ENCODE measurements around the gene SLC9A9.

Gene SLC9A9

DNA sequence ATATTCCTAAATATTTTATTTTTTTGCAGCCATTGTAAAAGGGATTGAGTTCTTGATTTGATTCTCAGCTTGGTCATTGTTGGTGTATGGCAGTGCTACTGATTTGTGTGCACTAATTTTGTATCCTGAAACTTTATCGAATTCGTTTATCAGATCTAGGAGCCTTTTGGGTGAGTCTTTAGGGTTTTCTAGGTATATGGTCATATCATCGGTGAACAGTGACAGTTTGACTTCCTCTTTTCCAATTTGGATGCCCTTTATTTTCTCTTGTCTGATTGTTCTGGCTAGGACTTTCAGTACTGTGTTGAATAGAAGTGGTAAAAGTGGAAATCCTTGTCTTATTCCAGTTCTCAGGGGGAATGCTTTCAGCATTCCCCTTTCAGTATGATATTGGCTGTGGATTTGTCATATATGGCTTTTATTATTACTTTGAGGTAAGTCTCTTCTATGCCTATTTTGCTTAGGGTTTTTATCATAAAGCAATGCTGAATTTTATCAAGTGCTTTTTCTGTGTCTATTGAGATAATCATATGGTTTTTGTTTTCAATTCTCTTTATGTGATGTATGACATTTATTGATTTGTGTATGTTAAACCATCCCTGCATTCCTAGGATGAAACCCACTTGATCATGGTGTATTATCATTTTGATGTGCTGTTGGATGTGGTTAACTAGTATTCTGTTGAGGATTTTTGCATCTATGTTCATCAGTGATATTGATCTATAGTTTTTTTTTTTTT, 11.4 kb upstream of the SLC9A9 start:
- Mint-ChIP-seq H3K9me3 (no peaks in the 10 kb centered on the region), H3K27me3 (no peaks in the 10 kb centered on the region), H3K27ac (no peak overlapping the region), H3K36me3 (ENCODE audit: low read depth) (no peaks in the 10 kb centered on the region), H3K4me1 (ENCODE audit: low read depth) (peaks cover 18% of the 10 kb centered on the region), H3K4me3 (no peak overlapping the region)
- intact Hi-C loops (cut with micrococcal nuclease) = no loop called here

DNA sequence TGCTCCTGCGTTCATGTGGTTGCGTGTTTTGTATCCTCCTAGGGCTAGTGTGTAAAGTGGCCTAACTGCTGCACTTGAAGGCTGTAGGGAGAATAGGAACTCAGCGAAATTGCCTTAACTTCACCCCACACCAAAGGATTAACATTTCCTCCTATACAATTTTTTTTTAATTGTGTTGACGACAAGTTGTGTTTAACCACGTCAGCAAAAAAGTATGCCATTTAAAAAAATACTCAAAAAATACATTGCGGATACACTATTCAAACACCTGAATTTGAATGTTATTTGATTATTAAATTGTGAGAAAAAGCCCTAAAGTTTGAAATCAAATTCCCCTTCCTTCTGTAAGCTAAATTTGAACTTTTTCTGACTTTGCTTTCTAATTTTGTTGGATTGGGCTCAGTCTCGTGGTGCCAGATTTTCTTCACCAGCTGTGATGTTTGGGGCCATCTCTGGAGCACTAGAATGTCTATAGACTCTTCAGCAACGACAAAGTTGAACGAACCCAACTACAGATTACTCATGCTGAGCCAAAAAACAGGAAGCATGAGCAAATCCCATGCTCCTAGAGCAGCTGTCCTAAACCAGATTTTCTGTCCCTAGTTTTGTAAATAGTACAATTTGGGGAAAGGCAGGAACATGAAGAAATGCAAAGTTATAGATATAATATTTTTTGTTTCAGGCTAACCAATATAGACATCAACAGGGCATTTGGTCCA, 8.1 kb upstream of the SLC9A9 start:
- intact Hi-C loops (cut with micrococcal nuclease) = no loop called here
- Mint-ChIP-seq H3K36me3 (ENCODE audit: low read depth) (no peaks in the 10 kb centered on the region), H3K4me1 (ENCODE audit: low read depth) (peaks cover 19% of the 10 kb centered on the region), H3K4me3 (no peak overlapping the region), H3K9me3 (no peaks in the 10 kb centered on the region), H3K27me3 (no peaks in the 10 kb centered on the region), H3K27ac (no peak overlapping the region)

- intact Hi-C loops (cut with micrococcal nuclease) = no loop called here
- Mint-ChIP-seq H3K4me3 (no peak overlapping the region), H3K9me3 (no peaks in the 10 kb centered on the region), H3K27ac (peak overlapping the region; percentile 50), H3K27me3 (no peaks in the 10 kb centered on the region), H3K36me3 (ENCODE audit: low read depth) (no peaks in the 10 kb centered on the region), H3K4me1 (ENCODE audit: low read depth) (peaks cover 31% of the 10 kb centered on the region)
Measured at GRCh38 chr3:143855183-143855582, 6.9 kb upstream of the SLC9A9 start.

- Mint-ChIP-seq H3K27me3 (no peaks in the 10 kb centered on the region), H3K36me3 (ENCODE audit: low read depth) (peaks cover 7% of the 10 kb centered on the region), H3K4me3 (no peak overlapping the region), H3K9me3 (no peaks in the 10 kb centered on the region), H3K27ac (no peak overlapping the region), H3K4me1 (ENCODE audit: low read depth) (peaks cover 55% of the 10 kb centered on the region)
- intact Hi-C loops (cut with micrococcal nuclease) = no loop called here
Measured at GRCh38 chr3:143851331-143852017, 3.2 kb upstream of the SLC9A9 start.

DNA sequence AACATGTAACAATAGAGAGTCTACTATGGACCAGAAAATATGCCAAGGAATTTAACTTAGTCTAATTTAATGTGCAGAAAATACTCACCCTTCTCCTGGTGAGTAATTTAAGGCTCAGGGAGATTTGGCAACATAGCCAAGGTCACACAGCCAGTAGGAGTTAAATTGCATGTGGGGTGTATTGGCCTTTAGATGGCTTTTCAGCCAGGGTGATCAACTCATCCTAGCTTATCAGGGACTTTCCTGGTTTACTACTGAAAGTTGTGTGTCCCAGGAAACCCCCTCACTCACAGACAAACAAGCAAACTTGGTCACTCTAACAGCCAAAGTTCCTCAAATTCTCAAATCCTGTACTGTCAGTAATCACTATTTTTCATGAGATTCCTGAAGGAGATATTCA, 2.6 kb upstream of the SLC9A9 start:
- H3K9me3 Mint-ChIP-seq = no peaks in the 10 kb centered on the region
- intact Hi-C loops (cut with micrococcal nuclease) = no loop called here
- H3K4me3 Mint-ChIP-seq = no peak overlapping the region
- no peaks in the 10 kb centered on the region for H3K27me3 Mint-ChIP-seq
- H3K36me3 Mint-ChIP-seq (ENCODE audit: low read depth) = peaks cover 7% of the 10 kb centered on the region
- H3K27ac Mint-ChIP-seq = peak overlapping the region; percentile 85
- peaks cover 55% of the 10 kb centered on the region for H3K4me1 Mint-ChIP-seq (ENCODE audit: low read depth)

- Mint-ChIP-seq H3K27ac (peak overlapping the region; percentile 85), H3K4me1 (ENCODE audit: low read depth) (peaks cover 51% of the 10 kb centered on the region), H3K4me3 (no peak overlapping the region)
Measured at GRCh38 chr3:143849854-143850549, 1.7 kb upstream of the SLC9A9 start.

GRCh38 chr3:143848704-143849103, 436 bp upstream of the SLC9A9 start:
- peaks cover 7% of the 10 kb centered on the region for H3K36me3 Mint-ChIP-seq (ENCODE audit: low read depth)
- intact Hi-C loops (cut with micrococcal nuclease) = loop anchor here (5.0 kb wide), 2 partner anchors 41 to 71 kb away; no protein-coding TSS in a partner anchor
- peak overlapping the region; percentile 85 for H3K27ac Mint-ChIP-seq
- no peak overlapping the region for H3K4me3 Mint-ChIP-seq
- peaks cover 57% of the 10 kb centered on the region for H3K4me1 Mint-ChIP-seq (ENCODE audit: low read depth)
- no peaks in the 10 kb centered on the region for H3K9me3 Mint-ChIP-seq
- H3K27me3 Mint-ChIP-seq = no peaks in the 10 kb centered on the region

More at GRCh38 chr3:143849854-143850549, 1.7 kb upstream of the SLC9A9 start:
- intact Hi-C loops (cut with micrococcal nuclease) = loop anchor here (5.0 kb wide), 2 partner anchors 43 to 73 kb away; no protein-coding TSS in a partner anchor
- Mint-ChIP-seq H3K27me3 (no peaks in the 10 kb centered on the region), H3K36me3 (ENCODE audit: low read depth) (peaks cover 7% of the 10 kb centered on the region), H3K9me3 (no peaks in the 10 kb centered on the region)

DNA sequence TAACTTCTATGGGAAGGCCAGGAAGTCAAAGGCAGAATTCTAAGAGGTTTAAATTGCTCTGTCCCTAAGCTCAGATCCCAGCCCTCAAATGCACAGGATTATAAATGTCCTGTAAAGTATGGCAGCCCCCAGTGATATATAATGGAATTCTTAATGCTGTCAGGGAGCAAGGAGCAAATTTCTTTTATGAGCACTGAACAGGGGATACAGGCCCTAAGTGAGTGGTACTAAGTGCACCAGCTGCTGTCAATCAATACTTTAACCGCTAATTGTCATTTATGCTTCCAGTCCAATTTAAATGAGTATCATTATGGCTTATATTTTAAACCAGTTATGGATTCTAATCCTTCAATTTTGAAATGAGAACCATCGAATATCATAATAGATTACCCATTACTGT, 4.7 kb downstream of the SLC9A9 start:
- Mint-ChIP-seq H3K9me3 (no peaks in the 10 kb centered on the region), H3K4me3 (no peak overlapping the region), H3K27me3 (no peaks in the 10 kb centered on the region), H3K36me3 (ENCODE audit: low read depth) (peaks cover 7% of the 10 kb centered on the region), H3K4me1 (ENCODE audit: low read depth) (peaks cover 66% of the 10 kb centered on the region), H3K27ac (no peak overlapping the region)
- intact Hi-C loops (cut with micrococcal nuclease) = no loop called here

DNA sequence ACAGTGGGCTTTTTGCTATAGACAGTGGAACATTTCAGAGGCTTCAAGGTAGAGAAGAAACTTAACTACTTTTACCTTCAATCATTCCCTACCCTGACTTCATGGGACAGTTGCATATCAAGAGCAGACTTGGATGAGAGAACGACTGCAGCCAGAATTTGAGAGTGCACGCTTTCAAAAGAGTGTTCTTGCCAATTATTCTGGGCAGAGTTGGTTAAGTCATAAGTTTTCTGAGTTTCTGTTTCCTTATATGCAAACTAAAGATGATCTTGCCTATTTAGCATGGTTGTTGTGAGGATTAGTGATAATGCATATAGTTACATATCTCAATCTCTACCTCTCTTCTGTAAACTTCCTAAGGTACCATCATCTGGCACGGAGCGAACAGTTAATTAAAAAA, 7.6 kb downstream of the SLC9A9 start:
- no peaks in the 10 kb centered on the region for H3K27me3 Mint-ChIP-seq
- no peaks in the 10 kb centered on the region for H3K9me3 Mint-ChIP-seq
- intact Hi-C loops (cut with micrococcal nuclease) = no loop called here
- H3K27ac Mint-ChIP-seq = no peak overlapping the region
- peaks cover 6% of the 10 kb centered on the region for H3K36me3 Mint-ChIP-seq (ENCODE audit: low read depth)
- peaks cover 63% of the 10 kb centered on the region for H3K4me1 Mint-ChIP-seq (ENCODE audit: low read depth)
- no peak overlapping the region for H3K4me3 Mint-ChIP-seq

- H3K36me3 Mint-ChIP-seq (ENCODE audit: low read depth) = peaks cover 6% of the 10 kb centered on the region
- no peaks in the 10 kb centered on the region for H3K9me3 Mint-ChIP-seq
- no peak overlapping the region for H3K27ac Mint-ChIP-seq
- intact Hi-C loops (cut with micrococcal nuclease) = no loop called here
- no peak overlapping the region for H3K4me3 Mint-ChIP-seq
- H3K4me1 Mint-ChIP-seq (ENCODE audit: low read depth) = peaks cover 63% of the 10 kb centered on the region
- no peaks in the 10 kb centered on the region for H3K27me3 Mint-ChIP-seq
Measured at GRCh38 chr3:143839980-143840379, 8.3 kb downstream of the SLC9A9 start.

GRCh38 chr3:143837076-143837475, 11.2 kb downstream of the SLC9A9 start:
- H3K36me3 Mint-ChIP-seq (ENCODE audit: low read depth) = peaks cover 6% of the 10 kb centered on the region
- no peak overlapping the region for H3K4me3 Mint-ChIP-seq
- H3K27me3 Mint-ChIP-seq = no peaks in the 10 kb centered on the region
- no peaks in the 10 kb centered on the region for H3K9me3 Mint-ChIP-seq
- peaks cover 59% of the 10 kb centered on the region for H3K4me1 Mint-ChIP-seq (ENCODE audit: low read depth)
- intact Hi-C loops (cut with micrococcal nuclease) = no loop called here
- no peak overlapping the region for H3K27ac Mint-ChIP-seq

DNA sequence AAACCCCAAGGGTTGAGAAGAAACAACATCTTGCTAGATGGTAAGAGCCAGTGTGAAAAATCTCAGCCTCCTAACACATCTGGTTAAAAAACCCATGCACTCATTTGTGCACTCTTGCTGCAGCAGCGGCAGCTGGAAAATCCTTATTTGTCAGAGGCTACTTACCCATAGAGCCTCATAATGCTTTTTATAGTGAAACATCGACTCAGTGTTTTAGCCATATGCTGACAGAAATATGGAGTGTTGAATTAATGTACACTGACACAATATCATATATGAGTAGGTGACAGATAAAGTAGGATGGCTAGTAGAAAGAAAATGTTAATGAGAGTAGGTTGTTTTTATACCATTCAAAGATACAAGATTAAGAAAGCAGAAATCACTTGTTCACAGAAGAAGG, 13.0 kb downstream of the SLC9A9 start:
- Mint-ChIP-seq H3K27me3 (no peaks in the 10 kb centered on the region), H3K36me3 (ENCODE audit: low read depth) (peaks cover 6% of the 10 kb centered on the region), H3K4me3 (no peak overlapping the region), H3K9me3 (no peaks in the 10 kb centered on the region), H3K4me1 (ENCODE audit: low read depth) (peaks cover 52% of the 10 kb centered on the region), H3K27ac (no peak overlapping the region)
- intact Hi-C loops (cut with micrococcal nuclease) = no loop called here

- Mint-ChIP-seq H3K4me1 (ENCODE audit: low read depth) (peaks cover 57% of the 10 kb centered on the region), H3K4me3 (no peak overlapping the region), H3K9me3 (no peaks in the 10 kb centered on the region), H3K27me3 (no peaks in the 10 kb centered on the region), H3K36me3 (ENCODE audit: low read depth) (peaks cover 19% of the 10 kb centered on the region), H3K27ac (no peak overlapping the region)
- intact Hi-C loops (cut with micrococcal nuclease) = loop anchor here (5.0 kb wide), 1 partner anchor 140 kb away; the partner anchor contains the start of gene DIPK2A
Measured at GRCh38 chr3:143832433-143832832, 15.8 kb downstream of the SLC9A9 start.
